ENCODE data around the gene GPANK1.

Gene GPANK1

GRCh38 chr6:31691564-31692108, 26.8 kb upstream of the GPANK1 start:
- DNase-seq (ENCODE audit: low read depth in 2 of 3, low spot score in 1 of 3), result no peak

- DNase-seq (ENCODE audit: low read depth in 2 of 3, low spot score in 1 of 3), result no peak
Measured at GRCh38 chr6:31691078-31691463, 26.3 kb upstream of the GPANK1 start.

DNA sequence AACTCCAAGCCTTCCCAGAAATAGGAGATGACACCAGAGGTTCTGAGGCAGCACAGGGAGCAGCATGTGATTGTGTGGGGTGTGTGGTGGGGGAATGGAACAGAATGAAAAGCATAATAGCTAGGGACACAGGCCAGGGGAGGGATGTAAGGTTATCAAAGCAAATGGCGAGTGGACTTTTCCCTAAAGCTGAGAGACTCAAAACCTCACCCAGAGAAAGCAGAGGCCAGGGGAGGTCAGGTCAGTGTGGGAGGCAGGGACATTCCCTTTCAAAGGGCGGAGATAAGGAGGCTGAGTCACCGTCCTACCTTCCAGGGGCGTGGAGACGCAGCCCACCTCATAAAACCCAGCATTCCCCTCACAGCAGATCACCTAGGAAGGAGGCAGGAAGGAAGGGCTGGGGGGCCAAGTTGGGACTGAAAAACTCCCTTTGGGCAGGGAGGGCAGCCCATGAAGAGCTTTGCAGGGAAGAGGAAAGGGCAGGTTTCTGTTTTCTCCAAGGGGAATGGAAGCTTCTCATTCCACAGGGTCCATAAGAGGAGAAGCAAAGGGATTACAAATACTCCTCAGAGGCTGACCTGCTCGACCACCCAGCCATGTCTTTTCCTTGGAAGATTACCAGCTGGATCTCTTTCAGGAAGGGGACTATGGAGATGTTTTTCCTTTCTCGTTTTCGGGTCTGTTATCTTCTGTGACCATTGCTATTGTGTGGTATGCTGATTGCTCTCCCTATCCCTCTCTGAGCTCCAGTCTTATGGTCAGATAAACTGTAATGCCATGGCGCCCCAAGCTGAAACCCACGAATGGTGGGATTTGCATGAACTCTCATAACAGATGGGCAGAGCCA, 25.7 kb upstream of the GPANK1 start:
- no peak for DNase-seq (ENCODE audit: low read depth in 2 of 3, low spot score in 1 of 3)

DNA sequence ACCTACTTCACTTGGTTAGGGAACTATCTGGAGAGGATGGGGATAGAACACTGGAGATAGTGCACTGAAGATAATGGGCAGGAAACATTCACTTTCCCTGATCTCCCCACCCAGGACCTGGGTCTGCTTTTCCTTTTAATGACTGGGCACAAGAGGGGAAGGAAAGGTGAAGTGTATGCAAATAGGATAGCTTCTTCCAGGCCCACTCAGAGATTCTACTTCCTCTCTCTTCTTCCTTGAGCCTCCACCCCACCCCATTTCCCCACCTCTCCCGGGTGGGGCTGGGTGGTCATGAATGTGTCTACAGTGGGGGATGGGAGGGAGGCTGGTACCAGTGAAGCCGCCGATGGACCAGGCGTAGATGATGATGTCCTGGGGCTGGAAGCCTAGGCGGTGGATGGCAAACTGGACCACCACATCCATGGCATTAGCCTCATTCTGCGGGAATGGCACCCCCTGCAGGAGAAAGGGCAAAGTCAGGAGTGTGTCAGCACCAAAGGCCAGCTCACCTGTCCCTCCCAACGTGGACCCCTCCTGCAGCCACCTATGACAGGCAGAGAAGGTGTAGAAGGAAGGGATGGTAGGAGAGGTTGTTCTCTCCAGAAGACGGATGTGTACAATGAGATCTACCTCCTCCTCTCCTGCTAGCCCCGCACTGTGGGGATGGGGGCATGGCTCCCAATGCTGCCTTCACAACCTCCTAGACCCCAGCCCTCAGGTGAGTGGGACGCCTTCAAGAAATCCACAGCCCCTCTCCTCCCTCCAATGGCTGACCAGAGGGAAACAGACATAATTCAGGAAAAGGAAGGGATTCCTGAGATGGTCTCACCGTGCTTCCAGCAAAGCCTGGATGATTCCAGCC, 24.7 kb upstream of the GPANK1 start:
- no peak for DNase-seq (ENCODE audit: low read depth in 2 of 3, low spot score in 1 of 3)

- no peak for DNase-seq (ENCODE audit: low read depth in 2 of 3, low spot score in 1 of 3)
Measured at GRCh38 chr6:31687860-31688693, 23.3 kb upstream of the GPANK1 start.

GRCh38 chr6:31687321-31687720, 22.5 kb upstream of the GPANK1 start:
- no peak for DNase-seq (ENCODE audit: low read depth in 2 of 3, low spot score in 1 of 3)

DNA sequence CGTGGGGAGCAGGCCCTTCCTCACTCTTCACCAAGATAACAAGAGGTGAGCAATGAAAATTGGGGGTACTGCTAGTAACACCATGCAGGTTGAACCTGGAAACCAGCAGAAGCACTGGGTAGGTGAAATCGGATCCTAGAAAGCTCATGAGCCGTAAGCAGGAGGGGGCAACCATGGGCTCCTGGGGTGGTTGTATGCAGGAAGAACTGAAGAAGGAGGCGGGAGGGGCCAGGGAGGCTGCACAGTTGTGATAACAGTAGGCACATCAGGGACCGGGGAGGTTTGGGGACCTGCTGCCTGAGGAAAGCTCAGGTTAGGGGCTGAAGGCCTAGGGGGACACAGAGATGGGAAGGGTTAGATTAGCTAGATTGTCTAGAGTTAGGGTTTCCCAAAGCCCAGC, 21.7 kb upstream of the GPANK1 start:
- DNase-seq (ENCODE audit: low read depth in 2 of 3, low spot score in 1 of 3), result no peak

- no peak for DNase-seq (ENCODE audit: low read depth in 2 of 3, low spot score in 1 of 3)
Measured at GRCh38 chr6:31683591-31683990, 18.8 kb upstream of the GPANK1 start.

DNA sequence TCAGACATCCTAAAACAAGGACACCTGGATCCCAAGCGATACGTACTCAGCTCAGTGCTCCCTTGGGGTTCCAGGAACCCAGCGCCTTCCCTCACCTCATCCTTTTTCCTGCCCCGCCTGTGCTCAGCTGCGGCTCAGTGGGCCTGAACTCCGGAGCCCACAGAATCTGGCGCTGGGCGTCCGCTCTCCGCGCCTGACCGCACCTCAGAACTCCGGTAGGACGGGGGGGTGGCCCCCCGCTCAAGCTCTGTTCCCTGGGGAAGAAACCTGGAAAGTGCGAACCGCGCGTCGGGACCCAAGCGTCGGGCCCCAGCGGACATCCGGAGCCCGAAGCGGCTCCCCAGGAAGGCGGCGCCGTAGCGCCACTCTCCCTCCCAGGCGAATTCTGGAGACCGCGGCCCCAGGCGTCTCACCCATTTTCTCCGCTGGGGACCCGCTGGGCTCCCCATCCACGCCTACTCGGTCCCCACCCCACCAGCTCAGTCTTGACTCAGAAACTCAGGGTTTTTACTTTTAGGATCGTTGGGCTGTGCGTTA, 16.4 kb upstream of the GPANK1 start:
- peak in 2 of 3 donors; percentile 12 to 42 for DNase-seq (ENCODE audit: low read depth in 2 of 3, low spot score in 1 of 3)

- peak; percentile 45 to 62 (median 58) for DNase-seq (ENCODE audit: low read depth in 2 of 3, low spot score in 1 of 3)
Measured at GRCh38 chr6:31680226-31681134, 15.7 kb upstream of the GPANK1 start, which contains the start of gene LY6G5C. LY6G5C (minus strand) TSS chr6:31681067; CDS start chr6:31680373, 694 bp downstream.

GRCh38 chr6:31677955-31678354, 13.2 kb upstream of the GPANK1 start:
- DNase-seq (ENCODE audit: low read depth in 2 of 3, low spot score in 1 of 3), result no peak

GRCh38 chr6:31676904-31677303, 12.1 kb upstream of the GPANK1 start:
- DNase-seq (ENCODE audit: low read depth in 2 of 3, low spot score in 1 of 3), result no peak

- DNase-seq (ENCODE audit: low read depth in 2 of 3, low spot score in 1 of 3), result no peak
Measured at GRCh38 chr6:31676322-31676903, 11.6 kb upstream of the GPANK1 start.

GRCh38 chr6:31669676-31670075, 4.9 kb upstream of the GPANK1 start, which contains the start of gene LY6G5B:
LY6G5B (plus strand) TSS chr6:31669976; CDS start chr6:31670951, 975 bp downstream.
- DNase-seq (ENCODE audit: low read depth in 2 of 3, low spot score in 1 of 3), result no peak

GRCh38 chr6:31666337-31666965, 1.7 kb upstream of the GPANK1 start:
- DNase-seq (ENCODE audit: low read depth in 2 of 3, low spot score in 1 of 3), result no peak

- DNase-seq (ENCODE audit: low read depth in 2 of 3, low spot score in 1 of 3), result peak; percentile 97 to 98 (median 97)
Measured at GRCh38 chr6:31665501-31666336, 922 bp upstream of the GPANK1 start, which contains the start of gene CSNK2B. CSNK2B (plus strand) TSS chr6:31666080; CDS start chr6:31666832, 752 bp downstream.

DNA sequence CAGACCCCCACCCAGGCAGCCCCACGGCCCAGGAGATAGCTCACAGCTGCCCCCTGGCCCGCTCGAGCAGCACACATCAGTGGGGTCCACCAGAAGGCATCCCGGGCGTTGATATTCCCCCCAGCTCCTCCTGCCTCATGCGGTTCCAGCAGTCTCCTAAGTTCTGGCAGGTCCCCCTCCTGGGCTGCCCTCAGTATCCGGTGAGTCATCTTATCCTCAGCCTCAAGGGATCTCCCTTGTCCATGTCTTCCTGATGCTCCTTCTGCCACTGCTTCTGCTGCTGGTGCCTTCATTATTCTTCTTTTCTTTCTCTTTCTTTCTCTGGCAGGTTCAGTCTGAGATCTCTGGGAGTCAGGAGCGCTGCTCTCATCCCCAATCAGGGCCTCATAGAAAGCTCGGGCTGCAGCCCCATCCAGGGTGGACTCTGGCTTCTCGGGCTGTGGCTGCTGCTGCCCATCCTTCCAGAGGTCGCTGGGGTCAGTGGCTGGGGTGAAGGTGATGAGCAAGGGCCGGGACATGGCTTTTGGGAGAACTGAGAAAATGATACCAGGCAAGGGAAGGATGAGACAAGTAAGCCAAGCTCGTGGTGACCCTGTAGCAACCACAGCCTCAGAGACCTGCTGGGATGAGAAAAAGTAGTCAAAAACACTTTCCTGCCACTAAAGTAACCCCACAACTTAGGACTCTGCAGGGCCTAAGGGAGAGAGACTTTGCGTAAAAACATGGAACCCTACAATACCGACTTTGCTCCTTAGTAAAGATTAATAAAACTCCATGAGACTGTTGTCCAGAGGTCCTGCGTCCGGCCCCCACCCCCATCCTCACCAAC, 622 bp downstream of the GPANK1 start:
- DNase-seq (ENCODE audit: low read depth in 2 of 3, low spot score in 1 of 3), result no peak

Data from stimulated activated CD4-positive, alpha-beta T cell treated with anti-CD3 and anti-CD28 coated beads, Interleukin-12 subunit alpha, Interleukin-12 subunit beta, amount 100 ng/mL, for 48 hours (primary cell).